ENCODE results near the gene IFNA7.
"Not testable (repeated sequence)": the region's sequence is repeated elsewhere in the genome, so short reads cannot be mapped to it uniquely, and the experiment has no call there.

GRCh38 chr9:21207043-21207442, 5.0 kb upstream of the IFNA7 start, which contains the start of gene IFNA10:
- not testable (repeated sequence) for TF ChIP-seq CTCF (IDR thresholded peaks at IDR 0.05; ENCODE audit: low read length); EZH2 (IDR thresholded peaks at IDR 0.05; ENCODE audit: borderline replicate concordance, low read length)

Measured in OCI-LY1 (cell line).